Activated CD8-positive, alpha-beta memory T cell treated with anti-CD3 and anti-CD28 coated beads, Interleukin-2, amount 50 U/mL, for 48 hours (primary cell): ENCODE results near the gene GPC1.
A peak's percentile ranks its signal among the peaks of the same experiment; 100 is the strongest.

Source experiments
- DNase-seq: peaks from one replicate; pipeline ENCODE4 v3.0.0-alpha.2; 2020

GPC1 gene

DNA sequence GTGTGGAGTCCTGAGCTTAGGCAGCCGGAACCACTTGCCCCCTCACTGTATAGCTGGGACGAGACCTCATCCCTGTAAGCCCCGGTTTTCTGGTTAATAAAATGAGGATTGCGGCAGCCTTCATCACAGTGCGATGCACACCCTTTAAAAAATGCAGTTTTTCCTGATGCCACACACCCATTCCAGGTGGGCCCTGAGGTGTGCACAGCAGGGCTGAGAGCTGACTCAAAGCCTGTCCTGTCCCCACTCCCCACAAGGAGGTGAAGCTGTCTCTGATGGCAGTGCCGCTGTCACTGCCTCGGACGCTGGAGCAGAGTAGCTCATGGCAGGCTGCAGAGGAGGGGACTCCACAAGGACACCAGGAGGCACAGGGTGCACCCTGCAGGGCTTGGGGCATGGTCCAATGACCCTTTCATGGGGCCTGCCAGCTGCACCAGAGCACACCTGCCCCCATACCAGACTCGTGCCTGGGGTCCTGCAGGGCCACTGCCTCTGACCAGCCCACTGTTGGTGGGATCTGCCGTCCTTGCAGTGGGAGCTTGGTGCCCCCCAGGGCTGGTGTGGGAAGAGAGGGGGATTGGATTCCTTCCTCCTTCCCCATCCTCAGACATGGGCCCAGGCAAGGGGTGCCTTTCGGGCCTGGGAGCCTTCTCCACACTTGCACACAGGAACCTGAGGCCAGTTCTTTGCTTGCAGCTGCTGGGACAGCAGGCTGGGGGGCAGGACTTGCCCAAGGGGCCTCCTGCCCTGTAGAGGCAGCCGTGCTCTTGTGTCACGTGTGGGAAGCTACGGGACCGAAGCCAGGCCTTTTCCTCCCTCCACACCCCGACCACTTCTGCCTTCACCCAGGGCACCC is 22.8 kb downstream of the GPC1 start:
- no peak for DNase-seq

GRCh38 chr2:240458900-240459391 is 23.5 kb downstream of the GPC1 start:
- no peak for DNase-seq

DNA sequence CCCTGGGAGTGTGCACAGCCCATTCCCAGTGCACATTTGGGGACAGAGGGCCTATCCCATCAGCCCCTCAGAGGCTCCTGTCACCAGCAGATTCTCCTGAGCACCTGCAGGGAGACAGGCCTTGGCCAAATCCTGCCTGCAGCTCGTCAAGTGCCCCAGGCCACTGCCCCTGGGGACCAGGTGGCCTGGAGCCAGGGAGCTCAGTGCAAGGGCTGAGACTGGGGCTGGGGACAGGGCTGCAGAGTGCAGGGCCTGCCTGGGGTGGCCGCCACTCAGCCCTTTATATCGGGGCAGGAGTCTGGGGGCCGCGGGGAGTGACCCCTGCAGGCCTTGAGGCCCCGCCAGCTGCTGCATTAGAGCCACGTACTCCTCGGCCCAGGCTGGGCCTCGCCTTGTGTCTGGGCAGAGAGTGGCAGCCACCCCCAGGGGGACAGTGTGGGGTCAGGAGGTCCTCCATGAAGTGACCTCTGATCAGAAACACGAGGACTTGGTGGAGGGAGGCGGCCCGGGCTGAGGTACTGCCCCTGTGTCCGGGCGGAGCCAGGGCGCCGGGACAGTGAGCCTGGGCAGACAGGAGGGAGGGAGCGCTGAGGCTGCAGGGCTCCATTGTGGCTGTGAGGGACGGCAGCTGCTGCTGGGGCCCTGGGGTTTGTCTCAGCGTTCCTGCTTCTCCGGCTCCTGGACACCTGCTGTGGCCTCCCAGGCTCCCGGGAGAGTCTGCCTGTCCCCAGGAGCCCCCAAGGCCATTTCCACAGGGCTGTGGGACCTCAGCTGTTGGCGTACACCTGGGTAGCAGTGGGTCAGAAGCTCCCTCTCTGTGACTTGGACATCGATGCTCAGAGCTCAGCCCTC is 24.2 kb downstream of the GPC1 start:
- DNase-seq, result no peak

DNA sequence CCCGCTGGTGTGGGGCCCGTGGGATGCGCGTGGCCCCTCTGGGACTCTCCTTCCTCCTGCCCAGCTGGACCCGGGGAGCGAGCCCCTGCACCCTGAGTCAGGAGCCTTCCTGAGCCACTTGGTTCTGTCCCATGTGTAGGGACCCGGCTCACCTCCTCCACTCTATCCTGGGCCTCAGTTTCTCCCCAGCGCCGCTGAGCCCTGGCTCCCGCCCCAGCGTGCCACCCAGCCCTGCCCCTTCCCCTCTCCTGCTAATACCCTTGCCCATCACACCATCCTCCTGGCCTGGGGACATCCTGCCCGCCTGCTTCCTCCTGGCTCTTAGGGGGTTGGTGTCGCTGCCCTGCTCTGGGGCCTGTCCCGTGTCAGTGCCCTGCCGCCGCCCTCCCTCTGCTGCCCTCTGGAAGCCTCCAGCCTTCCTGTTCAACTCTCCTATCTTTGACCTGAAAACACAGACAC is 24.8 kb downstream of the GPC1 start:
- no peak for DNase-seq

- DNase-seq, result no peak
Measured at GRCh38 chr2:240460781-240461431, 25.4 kb downstream of the GPC1 start.

GRCh38 chr2:240461471-240462072 is 26.1 kb downstream of the GPC1 start:
- DNase-seq, result no peak

GRCh38 chr2:240462073-240462706 is 26.7 kb downstream of the GPC1 start:
- peak; percentile 43 for DNase-seq

DNA sequence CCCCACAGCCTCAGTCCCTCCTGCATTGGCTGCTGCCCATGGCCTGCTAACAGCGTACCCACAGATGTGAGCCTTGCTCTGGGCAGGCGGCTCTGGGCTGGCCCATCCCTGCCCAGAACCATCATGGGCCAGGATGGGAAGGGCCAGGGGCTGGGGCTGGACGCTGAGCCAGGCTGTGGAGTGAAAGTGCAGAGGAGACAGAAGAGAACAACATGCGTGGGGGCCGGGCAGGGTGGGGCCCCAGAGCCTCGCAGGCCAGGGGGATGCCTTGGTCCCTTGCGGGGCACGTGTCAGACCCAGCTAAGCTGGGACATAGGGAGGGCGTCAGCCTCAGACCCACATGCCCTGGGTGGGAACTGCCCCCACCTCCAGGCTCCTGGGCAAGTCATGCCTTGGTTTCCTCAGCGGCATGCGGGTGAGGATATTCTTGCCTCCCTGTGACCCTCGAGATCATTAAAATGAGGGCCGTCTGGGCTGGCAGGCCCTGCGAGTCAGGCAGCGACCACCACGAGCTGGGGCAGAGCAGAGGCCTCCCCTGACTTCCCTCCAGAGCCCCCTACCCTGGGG is 27.3 kb downstream of the GPC1 start:
- no peak for DNase-seq

- no peak for DNase-seq
Measured at GRCh38 chr2:240463274-240463865, 27.9 kb downstream of the GPC1 start.

DNA sequence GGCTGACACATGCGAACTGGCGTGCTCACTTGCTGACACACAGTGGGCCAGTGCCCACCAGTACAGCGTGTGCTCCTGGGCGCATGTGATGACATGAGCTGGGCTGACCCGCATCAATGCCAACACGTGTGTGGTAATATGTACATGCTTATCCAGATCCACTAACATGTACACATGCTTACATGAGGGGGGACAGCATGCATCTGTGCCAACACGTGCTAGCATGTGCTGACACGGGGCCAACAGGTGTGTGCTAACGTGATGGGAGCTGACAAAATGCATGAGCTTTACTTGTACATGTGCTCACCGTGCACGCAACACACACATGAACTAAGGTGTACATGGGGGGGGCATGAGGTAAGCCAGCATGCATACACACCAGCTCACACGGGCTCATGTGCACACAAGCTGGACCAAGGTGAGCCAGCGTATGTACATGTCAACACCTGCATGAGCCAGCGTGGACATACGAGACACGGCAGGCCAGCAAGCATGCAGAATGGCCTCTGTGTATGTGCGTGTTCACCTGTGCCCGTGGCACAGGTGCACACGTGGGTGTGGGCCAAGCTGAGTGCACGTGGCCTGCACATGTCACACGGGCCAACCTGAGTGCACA is 28.5 kb downstream of the GPC1 start:
- peak; percentile 42 for DNase-seq

DNA sequence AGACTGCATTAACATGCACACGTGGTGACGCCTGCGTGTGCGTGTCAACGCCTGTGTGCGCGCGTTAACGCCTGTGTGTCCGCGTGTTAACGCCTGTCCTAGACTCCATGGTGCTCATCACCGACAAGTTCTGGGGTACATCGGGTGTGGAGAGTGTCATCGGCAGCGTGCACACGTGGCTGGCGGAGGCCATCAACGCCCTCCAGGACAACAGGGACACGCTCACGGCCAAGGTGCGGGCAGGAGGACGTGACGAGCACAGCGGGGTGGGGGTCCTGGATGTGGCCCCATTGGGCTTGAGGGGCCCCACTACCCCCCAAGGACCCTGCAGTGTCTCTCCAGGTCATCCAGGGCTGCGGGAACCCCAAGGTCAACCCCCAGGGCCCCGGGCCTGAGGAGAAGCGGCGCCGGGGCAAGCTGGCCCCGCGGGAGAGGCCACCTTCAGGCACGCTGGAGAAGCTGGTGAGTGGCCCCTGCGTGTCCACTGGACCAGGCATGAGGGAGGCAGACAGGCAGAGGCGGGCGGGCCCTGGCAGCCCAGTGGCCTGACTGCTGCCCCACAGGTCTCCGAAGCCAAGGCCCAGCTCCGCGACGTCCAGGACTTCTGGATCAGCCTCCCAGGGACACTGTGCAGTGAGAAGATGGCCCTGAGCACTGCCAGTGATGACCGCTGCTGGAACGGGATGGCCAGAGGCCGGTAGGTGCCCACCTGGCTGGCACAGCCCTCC is 29.2 kb downstream of the GPC1 start:
- peak; percentile 45 for DNase-seq

DNA sequence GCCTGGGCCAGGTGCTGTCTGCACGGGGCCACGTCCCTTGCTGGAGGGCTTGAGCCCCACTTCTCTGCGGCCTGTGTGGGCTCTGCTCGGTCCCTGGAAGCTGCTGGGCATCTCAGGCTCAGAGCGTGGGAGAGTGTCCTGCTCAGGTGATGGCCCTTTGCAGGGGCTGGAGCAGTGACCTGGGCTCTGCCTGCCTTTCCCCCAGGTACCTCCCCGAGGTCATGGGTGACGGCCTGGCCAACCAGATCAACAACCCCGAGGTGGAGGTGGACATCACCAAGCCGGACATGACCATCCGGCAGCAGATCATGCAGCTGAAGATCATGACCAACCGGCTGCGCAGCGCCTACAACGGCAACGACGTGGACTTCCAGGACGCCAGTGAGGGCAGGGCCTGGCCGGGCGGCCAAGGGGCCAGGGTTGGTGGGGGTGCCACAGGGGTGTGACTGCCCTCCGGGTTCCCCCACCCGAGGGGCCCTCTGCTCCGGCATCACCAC is 29.9 kb downstream of the GPC1 start:
- no peak for DNase-seq

- DNase-seq, result no peak
Measured at GRCh38 chr2:240465765-240466578, 30.5 kb downstream of the GPC1 start.

- peak; percentile 46 for DNase-seq
Measured at GRCh38 chr2:240466579-240467148, 31.2 kb downstream of the GPC1 start.

DNA sequence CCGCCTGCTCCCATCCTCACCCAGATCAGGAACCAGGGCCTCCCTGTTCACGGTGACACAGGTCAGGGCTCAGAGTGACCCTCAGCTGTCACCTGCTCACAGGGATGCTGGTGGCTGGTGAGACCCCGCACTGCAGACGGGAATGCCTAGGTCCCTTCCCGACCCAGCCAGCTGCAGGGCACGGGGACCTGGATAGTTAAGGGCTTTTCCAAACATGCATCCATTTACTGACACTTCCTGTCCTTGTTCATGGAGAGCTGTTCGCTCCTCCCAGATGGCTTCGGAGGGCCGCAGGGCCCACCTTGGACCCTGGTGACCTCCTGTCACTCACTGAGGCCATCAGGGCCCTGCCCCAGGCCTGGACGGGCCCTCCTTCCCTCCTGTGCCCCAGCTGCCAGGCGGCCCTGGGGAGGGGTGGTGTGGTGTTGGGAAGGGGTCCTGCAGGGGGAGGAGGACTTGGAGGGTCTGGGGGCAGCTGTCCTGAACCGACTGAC is 31.7 kb downstream of the GPC1 start:
- DNase-seq, result peak; percentile 45

DNA sequence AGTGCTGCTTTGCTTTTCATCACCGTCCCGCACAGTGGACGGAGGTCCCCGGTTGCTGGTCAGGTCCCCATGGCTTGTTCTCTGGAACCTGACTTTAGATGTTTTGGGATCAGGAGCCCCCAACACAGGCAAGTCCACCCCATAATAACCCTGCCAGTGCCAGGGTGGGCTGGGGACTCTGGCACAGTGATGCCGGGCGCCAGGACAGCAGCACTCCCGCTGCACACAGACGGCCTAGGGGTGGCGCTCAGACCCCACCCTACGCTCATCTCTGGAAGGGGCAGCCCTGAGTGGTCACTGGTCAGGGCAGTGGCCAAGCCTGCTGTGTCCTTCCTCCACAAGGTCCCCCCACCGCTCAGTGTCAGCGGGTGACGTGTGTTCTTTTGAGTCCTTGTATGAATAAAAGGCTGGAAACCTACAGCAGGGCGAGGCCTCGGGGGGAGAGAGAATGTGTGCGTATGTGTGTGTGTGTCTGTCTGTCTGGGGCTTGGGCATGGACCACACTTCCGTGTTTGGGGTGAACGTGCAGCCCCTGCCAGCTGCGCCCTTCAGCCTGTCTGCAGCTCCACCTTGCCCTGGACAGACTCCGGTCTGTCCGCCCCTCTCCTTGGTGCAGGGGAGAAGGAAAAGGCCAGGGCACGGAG is 32.3 kb downstream of the GPC1 start:
- no peak for DNase-seq

DNA sequence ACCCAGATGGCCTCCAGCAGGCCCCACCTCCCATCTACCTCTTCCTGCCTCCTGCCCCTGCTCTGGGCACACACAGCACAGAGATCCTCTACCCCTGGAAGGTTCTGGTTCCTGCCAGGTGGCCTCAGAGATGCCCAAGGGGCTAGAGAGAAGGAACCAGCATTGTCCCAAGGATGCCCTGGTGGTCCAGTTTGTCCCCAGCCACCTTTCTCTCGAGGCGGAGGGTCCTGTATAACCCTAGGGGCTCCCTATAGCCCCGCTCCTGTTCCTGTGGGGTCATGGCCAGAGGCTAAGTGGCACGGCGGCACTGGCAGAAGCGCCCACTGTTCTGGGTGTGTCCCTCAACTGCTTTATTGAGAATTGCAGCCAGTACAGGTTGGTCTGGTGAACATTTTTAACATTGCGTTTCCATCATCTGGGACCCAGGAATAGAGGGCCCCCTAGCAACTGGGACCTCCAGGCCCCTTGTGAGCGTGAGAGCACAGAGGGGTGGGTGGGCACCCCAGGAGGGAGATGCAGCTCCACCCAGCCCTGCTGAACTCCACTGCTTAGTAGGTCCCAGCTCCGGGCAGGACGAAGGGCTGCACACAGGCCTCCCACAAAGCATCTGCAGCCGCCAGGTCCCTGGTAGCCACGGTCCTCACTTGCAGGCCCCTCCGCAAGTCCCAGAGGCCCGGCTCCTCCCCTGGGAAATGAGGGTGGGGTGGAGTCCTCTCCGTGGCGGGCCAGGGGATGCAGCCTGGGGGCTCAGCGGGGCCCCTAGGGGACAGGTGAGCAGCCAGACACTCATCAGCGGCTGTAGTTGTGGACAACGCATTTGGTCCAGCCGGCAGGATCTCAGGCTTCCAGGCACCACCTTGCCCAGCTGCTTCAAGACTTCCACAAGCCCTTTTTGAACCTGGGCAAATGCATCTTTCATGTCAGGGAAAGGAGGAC is 33.1 kb downstream of the GPC1 start:
- DNase-seq, result no peak
